Measurements from ENCODE around the gene MUC2.

Gene MUC2

DNA sequence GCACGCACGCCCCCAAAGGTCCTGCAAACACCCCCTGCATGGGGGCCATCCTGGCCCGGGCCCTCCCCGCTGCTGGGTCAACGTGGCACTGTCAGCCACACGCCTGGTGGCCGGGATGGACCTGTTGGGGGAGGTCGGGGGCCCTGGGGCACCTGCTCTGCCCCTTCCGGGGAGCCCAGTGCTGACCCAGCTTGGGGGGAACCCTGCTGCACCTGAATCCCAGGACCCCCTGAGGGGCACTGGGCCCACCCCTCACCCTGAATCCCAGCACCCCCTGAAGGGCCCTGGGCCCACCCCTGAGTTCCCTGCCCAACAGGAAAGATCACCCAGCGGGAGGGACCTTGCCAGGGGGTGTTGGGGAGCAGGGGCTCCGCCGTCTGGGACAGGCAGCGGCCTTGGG lies 37.7 kb upstream of the MUC2 start:
- no peak for DNase-seq

DNA sequence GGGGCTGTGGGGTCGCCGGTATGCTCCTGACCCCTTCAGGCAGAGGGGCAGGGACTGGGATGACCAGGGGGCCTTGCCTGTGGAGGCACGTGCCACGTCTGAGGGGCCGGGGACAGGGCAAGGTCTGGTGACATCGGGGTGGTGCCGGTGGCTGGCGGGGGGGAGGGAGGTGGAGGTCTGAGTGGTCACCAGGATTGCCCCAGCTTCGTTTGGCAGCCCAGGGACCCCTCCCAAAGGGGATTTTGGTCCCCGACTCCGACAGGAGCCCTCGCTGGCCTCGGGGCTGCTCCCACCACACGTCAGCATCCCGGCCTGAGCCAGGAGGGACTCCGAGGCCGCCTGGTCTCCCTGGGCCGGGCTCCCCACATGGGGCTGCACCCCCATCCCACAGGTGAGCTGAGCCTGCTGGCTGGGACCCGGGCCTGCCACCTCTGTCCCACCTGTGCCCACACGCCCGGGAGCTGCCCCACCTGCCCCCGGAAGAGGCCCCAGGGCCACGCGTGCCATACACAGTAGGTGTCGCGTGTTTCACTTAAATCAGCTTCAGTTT lies 37.1 kb upstream of the MUC2 start:
- DNase-seq = no peak

DNA sequence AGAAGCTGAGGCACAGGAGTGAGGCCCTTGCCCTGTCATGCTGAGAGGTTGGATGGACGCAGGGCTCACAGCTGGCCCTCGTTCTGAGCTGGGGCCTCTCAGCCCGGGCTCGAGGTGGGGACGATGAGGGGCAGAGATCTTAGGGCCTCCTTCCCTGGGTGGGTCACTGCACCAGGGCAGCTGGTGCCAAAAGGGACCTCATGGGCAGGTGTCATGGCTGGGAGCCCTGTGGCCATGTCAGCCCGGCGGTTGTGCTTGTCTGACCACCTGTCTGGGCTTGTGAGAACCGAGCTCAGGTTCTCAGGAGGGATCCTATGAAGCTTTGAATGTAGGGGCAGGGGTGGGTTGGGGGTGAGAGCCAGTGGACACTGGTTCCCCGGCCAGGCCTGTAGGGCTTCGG lies 36.3 kb upstream of the MUC2 start:
- no peak for DNase-seq

DNA sequence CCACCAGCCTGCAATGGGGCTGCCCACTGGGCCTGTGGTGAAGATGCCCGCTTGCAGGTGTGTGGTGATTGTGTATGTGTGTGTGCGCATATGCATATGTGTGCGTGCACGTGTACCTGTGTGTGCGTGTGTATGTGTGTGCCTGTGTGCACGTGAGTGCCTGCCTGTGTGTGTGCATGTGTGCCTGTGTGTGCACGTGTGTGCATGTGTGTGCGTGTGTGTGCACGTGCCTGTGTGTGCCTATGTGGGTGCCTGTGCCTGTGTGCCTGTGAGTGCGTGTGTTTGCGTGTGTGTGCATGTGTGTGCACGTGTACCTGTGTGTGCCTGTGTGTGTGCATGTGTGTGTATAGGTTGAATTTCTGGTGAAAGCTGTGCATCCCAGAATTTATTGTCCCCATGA lies 35.8 kb upstream of the MUC2 start:
- no peak for DNase-seq

DNA sequence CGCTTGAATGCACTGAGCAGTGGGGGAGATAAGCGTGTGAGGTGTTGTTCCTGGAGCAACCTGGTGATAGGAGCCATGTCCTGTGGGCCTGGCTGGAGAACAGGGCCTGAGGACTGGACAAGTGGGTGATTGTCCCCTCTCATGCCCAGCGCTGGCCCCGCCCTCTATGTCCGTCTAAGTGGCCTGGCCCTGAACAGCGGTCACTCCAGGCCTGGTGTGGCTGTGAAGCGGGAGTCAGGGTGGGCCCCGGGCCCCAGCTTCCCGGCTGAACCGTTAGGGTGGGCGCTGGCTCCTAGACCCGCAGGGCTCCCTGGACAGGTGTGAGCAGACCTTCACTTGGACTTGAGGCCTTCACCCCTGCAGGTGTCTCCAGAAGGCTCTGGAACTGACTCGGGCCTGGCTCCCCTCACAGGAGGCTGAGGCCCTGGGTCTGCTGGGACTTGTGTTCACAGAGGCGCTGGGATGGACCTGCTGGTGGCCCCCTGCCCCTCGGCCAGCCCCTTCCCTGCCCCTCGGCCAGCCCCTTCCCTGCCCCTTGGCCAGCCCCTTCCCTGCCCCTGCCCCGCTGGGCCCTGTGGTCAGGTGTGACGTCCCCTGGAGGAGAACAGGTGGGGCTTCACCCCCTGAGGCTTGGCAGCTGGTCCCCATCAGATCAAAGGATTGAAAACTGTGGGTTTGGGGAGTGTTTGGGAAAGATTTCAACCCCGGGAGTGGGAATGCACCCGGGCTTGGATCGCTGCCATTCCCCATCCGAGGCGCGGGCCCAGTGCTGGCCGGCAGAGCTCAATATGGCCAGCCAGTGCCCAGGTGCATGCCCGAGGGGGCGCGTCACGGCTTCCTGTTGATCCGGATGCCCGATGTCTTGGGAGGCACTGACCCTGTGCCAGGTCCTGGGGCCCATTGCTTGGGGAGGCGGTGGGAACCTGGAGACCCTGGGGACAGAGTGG lies 34.9 kb upstream of the MUC2 start:
- DNase-seq = no peak

DNA sequence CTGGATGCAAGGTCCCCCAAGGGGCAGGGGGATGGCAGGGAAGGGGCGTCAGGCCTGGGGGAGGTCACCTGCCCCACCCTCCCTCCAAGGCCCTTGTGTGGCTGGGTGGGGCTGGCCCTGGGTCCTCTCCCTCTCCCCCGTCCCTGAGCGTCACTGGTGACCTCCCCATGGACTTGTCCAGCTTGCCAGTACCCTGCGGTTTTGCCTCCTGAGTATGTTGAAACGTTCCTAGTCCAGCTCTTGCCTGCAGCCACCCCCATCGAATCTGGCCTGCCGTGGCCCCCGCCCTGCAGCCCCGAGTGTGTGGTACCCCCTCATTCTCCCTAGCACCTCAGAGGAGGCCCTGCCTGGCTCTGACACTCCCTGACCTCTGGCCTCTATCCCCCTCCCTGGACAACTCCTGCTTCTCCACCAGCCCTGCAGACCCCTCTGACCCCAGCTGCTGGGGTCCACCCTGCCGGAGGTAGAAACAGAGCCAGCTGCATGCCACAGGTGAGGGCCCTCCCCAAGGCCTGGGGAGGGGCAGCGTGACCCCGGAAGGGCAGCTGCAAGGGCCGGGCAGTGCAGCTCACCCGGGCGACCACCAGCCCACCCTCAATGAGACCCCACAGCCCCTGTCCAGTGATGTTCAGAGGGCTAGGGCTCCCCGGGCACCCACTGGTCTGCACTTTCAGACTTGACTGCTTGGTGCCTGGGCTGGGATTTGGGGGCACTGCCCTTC lies 34.1 kb upstream of the MUC2 start:
- no peak for DNase-seq

DNA sequence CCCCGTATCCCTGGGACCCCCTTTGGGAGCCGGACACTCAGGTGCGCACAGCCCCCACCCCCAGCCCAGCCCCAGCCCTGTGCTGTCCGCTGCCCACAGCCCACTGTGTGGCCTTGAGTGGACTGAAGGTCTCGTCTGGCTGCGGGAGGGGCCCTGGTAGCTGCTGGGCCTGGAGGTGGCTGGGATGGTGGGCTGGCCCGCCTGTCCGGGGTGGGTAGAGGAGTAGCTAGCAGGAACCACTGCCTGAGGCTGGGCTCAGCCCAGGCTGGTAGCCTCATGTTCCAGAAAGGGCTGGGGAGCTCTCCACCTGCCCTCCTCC lies 33.6 kb upstream of the MUC2 start:
- DNase-seq = no peak

DNA sequence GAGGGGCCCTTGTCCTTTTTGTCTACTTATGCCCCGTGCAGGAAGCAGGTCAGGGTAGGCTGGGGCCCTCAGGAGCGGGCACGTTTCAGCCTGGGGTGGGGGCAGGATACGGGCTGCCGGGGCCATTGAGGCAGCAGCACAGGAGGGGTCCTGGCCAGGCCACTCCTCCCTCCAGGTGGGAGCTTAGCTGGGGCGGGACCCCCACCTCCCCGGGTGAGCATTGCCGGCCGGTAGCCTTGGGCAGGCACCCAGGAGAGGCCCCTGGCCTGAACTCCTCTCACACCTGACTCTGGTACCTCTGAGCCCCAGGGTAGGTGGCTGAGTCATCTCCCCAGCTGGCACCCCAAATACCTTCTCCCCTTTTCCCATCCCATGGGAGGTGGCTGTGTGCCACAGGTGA lies 33.2 kb upstream of the MUC2 start:
- DNase-seq = no peak

DNA sequence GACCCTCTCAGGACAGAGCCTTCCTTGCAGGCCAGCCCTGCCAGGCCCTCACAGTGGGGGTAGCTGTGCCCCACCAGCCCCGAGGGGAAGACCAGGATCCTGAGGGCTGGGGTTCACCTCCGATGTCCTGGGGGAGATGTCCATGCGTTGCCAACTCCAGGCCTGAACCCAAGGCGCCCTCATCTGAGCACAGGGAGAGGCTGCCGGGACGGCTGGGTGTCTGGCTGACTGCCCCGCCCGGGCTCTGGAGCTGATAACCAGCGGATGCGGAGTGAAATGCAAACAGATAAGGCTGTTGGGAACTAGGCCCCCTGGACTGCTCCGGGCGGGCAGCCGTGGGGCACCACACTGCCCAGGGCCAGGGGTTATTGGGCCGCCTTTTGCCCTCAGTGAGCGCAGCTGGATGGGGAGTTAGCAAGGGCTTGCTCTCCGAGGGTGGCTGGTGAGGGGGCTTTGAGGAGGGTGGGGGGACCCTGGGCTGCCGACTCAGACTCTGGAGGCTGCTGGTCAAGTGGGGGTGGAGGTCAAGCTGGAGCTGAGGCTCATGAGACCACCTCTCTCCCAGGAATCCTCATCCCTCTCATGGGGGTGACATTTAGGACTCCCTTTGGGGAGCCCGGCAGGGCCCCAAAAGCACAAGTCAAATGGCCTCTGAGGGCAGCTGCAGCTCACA lies 32.6 kb upstream of the MUC2 start:
- no peak for DNase-seq

DNA sequence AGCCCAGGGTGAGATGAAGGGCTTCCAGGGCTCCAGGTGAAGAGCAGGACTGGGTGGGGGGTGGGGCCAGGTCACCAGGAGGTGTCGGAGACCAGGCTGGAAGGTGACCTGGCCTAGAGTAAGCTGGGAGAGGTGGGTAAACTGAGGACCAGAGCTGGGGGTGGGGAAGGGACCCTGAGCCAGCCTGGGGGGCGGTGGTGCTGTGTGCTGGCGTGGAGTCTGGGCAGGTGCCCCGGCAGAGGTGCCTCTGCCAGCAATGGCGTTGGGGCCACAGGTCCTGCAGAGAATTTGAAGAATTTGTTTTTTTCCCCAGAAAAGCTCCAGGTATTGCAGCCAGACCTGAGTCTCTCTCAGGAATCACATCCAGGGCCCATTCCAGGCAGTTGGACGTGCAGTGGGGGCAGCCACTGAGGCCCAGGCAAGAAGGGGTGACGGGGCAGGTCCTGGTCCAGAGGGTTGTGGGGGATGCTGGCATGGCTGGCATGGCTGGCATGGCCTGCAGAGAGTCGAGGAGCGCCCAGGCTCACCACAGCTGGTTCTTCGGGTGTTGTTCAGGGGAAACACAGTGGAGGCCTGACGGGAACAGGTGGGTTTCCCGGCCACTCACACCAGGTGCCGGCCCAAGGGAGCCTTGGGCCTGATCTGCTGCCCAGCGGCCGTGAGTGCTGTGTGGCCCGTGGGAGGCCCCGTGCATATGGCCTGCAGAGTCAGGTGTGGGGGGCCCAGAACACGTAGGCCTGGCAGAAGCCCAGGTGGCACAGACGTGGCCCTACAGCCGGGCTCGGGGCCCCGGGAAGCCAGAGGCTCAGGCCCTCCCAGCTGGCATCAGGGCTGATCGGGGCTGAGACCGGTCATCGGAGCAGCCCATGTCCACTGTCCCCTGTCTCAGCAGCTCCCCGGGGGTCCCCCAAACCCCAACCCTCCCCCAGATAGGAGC lies 31.8 kb upstream of the MUC2 start:
- no peak for DNase-seq

DNA sequence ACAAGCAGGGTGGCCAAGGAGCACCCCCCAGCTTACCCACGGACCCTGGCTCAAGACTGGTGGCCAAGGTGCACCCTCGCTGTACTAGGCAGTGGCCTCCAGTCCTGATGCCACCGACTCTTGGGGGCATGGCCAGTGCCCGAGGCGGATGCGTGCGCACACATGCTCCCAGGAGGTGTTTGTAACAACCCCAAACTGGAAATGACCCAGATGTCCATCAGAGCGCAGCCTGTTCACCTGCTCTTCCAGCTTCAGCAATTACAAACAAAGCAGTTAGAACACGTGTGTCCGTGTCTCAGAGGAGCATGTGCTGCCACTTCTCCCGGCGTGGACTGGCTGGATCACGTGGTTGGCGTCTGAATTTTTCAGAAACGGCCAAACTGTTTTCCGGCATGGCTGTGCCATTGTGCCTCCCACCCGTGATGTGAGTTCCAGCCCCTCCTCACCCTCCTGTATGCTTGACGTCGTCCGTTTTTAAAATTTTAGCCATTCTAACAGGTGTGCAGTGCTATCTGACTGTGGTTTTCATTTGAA lies 31.0 kb upstream of the MUC2 start:
- DNase-seq = no peak

DNA sequence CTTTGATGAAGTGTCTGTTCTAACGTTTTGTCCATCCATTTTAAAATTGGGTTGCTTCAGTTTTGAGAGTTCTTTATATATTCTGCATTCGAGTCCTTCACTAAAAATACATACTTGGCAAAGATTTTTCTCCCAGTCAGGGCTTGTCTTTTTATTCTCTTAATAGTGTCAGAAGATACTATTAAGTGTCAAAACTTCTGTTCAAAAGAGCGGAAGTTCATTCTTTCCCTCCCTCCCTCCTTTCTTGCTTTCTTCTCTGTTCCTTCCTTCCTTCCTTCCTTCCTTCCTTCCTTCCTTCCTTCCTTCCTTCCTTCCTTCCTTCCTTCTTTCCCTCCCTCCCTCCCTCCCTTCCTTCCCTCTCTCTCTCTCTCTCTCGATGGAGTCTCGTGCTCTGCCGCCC lies 30.5 kb upstream of the MUC2 start:
- DNase-seq = no peak

DNA sequence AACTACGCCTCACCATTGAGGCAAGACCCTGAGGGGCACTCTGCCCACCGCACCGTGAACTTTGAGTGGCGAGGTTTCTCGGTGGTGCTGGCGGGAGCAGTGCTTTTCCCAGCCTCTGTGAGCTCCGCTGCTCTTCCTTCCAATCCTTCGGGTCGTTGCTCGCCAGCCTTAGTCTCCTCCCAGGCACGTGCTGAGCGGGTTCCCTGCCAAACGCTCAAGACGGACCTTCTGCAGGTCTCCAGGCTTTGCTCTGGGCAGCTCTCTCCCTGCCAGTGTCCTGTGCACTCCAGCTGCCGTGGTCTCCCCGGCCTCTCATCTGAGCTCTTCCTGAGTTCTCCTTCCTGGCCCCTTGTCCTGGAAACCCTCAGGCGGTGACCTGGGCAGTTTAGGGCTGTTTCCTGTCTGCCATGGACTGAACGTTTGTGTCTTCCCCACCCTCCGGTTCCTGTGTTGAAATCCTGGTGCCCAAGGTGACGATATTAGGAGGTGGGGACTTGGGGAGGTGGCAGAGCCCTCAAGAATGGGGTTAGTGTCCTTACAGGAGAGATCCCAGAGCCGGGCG lies 27.0 kb upstream of the MUC2 start:
- no peak for DNase-seq

DNA sequence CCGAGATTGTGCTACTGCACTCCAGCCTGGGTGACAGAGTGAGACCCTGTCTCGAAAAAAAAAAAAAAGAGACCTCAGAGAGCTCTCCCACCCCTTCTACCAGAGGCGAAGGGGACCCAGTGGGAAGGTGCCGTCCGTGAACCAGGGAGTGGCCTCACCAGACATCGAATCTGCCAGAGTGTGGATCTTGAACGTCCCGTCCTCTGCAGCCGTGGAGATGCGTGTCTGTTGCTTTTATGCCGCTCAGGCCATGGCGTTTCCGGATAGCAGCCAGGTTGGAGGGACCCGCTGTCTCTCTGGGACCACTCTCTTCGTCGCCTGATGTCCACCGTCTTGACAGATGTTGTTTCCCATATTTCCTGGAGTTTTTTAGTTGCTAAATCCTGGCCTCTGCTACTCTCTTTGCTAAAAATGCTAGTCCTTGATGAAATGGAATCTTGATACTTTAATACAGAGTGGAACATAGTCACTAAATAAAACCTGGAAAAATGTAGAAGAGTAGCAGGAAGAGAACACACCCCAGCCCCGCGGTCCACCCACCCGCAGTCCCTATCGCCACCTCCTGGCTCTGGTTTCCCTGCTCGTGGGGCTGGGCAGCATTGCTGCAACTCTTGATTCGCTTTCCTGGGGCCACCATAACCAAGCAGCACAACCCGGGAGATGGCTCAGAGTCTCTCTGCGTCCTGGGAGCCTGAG lies 26.2 kb upstream of the MUC2 start:
- DNase-seq = no peak

DNA sequence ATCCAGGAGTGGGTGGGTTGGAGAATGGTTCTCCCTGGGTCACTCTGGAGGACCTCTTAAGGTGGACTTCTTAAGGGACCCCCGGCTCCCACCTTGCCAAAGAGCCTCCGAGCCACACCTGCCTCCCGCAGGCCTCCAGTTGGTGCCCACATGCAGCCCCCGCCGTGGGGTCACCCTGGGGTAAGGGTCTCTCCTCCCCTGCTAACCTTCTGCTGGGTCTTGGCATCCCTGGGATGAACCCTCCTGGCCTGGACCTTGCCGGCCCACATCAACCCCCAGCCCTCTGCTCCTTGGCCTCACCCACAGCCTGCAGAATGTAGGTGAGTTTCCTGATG lies 25.6 kb upstream of the MUC2 start:
- DNase-seq = no peak

DNA sequence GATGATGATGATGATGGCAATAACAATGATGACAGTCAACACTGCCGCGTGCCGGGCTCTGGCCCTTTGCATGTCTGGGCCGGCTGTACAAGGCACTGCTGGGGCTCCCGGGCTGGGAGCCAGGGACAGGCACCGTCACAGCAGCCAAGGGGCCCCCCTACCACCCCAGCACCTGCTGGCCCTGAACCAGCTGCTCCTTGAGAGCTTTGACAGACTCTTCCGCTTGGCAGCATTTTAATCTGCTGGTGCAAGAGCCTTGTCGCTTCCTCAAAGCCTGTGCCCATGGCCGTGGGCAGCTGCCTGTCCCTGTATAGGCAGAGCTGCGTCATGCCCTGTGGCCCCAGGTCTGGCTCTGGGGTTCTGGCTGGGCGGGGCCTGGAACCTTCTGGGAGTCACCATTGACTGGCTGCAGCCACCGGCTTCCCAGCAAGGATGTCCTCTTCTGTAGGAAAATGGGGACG lies 25.2 kb upstream of the MUC2 start:
- DNase-seq = peak; percentile 34

DNA sequence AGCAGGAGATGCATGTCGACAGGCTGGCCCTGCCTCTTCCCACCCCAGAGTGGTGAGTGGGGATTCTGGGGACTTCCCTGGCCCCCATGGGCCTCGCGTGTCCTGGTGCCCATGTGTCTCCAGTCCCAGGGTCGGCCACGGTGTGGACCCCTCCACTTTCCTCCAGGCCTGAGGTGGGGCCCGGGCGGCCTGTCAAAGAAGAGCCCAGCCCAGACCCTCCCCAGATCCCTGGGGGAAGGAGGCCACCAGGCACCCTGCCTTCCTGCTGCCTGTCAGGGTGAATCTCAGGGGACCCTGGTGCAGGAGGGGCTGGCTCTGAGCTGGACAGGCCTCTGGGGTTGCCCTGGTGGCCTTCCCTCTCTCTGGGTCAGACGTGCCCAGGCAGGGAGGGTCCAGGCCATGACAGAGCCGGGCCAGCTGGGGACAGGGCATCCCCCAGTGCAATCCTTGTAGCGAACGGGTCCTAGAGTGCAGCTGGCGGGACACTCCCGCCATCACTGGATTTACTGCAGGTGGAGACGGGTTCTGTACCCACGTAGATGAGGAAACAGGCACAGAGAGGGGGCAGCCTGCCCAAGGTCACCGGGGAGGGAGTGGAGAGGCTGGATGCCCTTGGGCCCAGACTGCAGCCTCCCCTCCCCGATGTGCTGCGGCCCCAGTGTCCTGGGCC lies 24.6 kb upstream of the MUC2 start:
- DNase-seq = no peak

DNA sequence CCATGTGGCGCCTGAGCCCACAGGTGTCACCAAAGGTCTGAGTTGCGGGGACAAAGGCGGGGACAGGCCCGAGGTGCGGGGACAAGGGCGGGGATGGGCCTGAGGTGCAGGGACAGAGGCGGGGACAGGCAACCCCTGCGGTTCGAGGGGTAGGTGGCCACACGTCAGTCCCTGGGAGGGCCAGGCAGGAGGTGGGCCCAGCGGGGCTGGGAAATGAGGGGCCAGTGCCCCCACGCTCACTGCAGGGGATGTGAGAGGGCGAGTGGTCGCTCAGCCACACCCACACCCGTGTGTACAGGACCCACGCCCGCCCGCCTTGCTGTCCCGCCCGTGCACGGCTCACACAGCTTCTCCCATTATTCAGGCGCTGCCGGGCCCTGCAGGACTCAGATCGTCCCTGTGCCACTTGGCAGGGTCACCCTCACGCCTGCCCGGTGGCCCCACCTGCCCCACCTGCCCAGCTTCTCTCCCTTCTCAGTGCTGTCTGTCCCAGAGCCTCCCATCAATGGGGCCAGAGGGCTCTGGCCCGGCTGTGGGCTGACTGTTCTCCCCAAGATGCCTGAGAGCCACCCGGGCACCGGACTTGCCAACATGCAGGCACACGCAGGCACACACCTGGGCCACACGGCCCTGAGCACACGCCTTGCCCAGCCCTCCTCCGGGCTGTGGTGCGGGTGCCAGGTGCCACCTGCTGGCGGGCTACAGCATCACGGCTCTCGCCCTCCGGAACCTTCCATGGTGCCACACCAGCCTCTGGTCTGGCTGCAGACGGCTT lies 23.9 kb upstream of the MUC2 start:
- peak; percentile 86 for DNase-seq

DNA sequence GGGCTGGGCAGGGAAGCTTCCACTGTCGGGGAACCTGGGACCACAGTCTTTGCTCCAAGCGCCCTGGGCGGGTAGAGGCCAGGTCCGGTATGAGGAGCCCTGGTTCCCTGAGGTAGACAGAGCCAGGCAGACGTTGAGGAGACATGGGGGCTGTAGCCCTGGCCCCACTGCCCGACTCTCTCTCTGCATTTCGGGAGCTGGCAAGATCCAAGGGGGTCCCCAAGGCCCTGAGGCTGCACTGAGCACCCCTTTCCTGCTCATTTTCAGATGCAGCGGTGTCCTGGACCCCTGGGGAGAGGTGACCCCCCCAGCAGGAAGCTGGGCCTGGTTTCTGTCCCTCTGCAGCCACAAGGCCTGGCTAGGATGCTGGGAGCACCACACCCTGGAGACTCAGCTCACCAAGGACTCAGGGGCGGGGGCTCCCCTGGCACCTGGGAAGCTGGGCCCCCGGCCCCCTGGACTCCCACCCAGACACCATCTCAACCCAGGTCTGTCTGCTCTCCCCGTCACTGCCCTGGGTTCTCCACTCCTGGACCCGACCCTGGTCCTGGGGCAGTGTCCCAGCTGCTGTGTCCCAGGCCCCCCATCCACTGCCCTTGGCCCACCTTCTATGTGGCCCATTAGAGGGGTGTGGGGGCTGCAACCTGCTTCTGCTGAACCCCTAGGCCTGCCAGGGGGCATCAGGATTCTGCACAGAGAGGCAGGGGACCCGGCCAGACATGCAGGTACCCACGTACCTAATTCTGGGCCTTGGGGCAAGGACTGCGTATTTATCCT lies 23.1 kb upstream of the MUC2 start:
- no peak for DNase-seq
